SK-N-SH (cell line): ENCODE data around the gene NAA40. TPM values are rescaled to one million over a fixed set of nuclear protein-coding genes. Genes with fewer than 3 reads are reported as not detected.

ENCODE experiments used
- CTCF ChIA-PET: fragments of 300-600, 350-600 bp; formaldehyde crosslinking; extraction: SDS; loops from one replicate; lab custom pipeline; 2021; lab: Yijun Ruan, JAX
- POLR2A ChIA-PET: fragments of 350-600 bp; sonication (Branson Sonifier 250); formaldehyde crosslinking; extraction: SDS; loops from one replicate; lab custom pipeline; 2020; ENCODE audit warnings: antibody characterized with exemption, inconsistent platforms; lab: Yijun Ruan, JAX
- DNase-seq: peaks from one replicate; pipeline ENCODE4 v3.0.0; 2012
- H2AFZ ChIP-seq: fragments of 200-600 bp; sonication (generic); 2 replicates; pipeline ENCODE4 v1.8.1; 2016; ENCODE audit warnings: antibody characterized with exemption, mild to moderate bottlenecking, low read depth
- H3F3A ChIP-seq: fragments of 200-600 bp; sonication (generic); replicated peaks from 2 replicates; pipeline ENCODE3; 2016; ENCODE audit warnings: antibody characterized with exemption, mild to moderate bottlenecking; ENCODE audit not compliant: insufficient read depth
- H3K27ac ChIP-seq, 2 experiments: fragments of 200-500 bp in 1 of 2; fragments of 200-600 bp in 1 of 2; sonication (Bioruptor generic) in 1 of 2; sonication (generic), shearing (Covaris generic) in 1 of 2; 2 replicates each; pipeline versions ENCODE4 v1.5.1 to v1.6.1; 2014 to 2016; ENCODE audit warnings: low read depth in 2 of 2, inconsistent platforms in 1 of 2, low read length in 1 of 2, mild to moderate bottlenecking in 1 of 2, mixed read lengths in 1 of 2
- H3K27me3 ChIP-seq: fragments of 200-600 bp; sonication (generic), shearing (Covaris generic); 2 replicates; pipeline ENCODE4 v1.6.1; 2016; ENCODE audit warnings: mixed run types; ENCODE audit not compliant: insufficient read depth
- H3K36me3 ChIP-seq, 2 experiments: fragments of 200-500 bp in 1 of 2; fragments of 200-600 bp in 1 of 2; sonication (Bioruptor generic) in 1 of 2; sonication (generic) in 1 of 2; replicated peaks in 1 of 2; 2 replicates each; pipeline versions ENCODE3 to v1.5.1; 2014 to 2016; ENCODE audit warnings: low read length in 1 of 2, mild to moderate bottlenecking in 1 of 2; ENCODE audit not compliant: insufficient read depth in 2 of 2, control insufficient read depth in 1 of 2
- H3K4me1 ChIP-seq, 2 experiments: fragments of 200-500 bp in 1 of 2; fragments of 200-600 bp in 1 of 2; sonication (Bioruptor generic) in 1 of 2; sonication (generic), shearing (Covaris generic) in 1 of 2; 2 replicates each; pipeline versions ENCODE4 v1.5.1 to v1.6.1; 2014 to 2016; ENCODE audit warnings: low read depth in 1 of 2, low read length in 1 of 2, mixed run types in 1 of 2; ENCODE audit not compliant: insufficient read depth in 2 of 2, control insufficient read depth in 1 of 2
- H3K4me2 ChIP-seq: fragments of 200-600 bp; sonication (generic), shearing (Covaris generic); 2 replicates; pipeline ENCODE4 v1.6.1; 2017; ENCODE audit warnings: mixed run types
- H3K4me3 ChIP-seq, 2 experiments: fragments of 200-500 bp in 1 of 2; fragments of 200-600 bp in 1 of 2; sonication (Bioruptor generic) in 1 of 2; sonication (generic), shearing (Covaris generic) in 1 of 2; 2 replicates each; pipeline versions ENCODE4 v1.5.1 to v1.8.1; 2014 to 2016; ENCODE audit warnings: low read depth in 2 of 2, inconsistent platforms in 1 of 2, low read length in 1 of 2, mild to moderate bottlenecking in 1 of 2, mixed read lengths in 1 of 2, moderate library complexity in 1 of 2
- H3K79me2 ChIP-seq: fragments of 200-600 bp; sonication (generic); 2 replicates; pipeline ENCODE4 v1.8.1; 2017; ENCODE audit warnings: mild to moderate bottlenecking; ENCODE audit not compliant: insufficient read depth
- H3K9ac ChIP-seq: fragments of 200-600 bp; sonication (generic); 2 replicates; pipeline ENCODE4 v1.6.1; 2017; ENCODE audit warnings: mixed run types
- H3K9me2 ChIP-seq: fragments of 200-600 bp; sonication (generic); 2 replicates; pipeline ENCODE4 v1.6.1; 2017; ENCODE audit warnings: mixed run types
- H3K9me3 ChIP-seq: fragments of 200-600 bp; sonication (generic); 2 replicates; pipeline ENCODE4 v1.6.1; 2017; ENCODE audit warnings: mixed run types, mild to moderate bottlenecking, moderate library complexity
- H4K20me1 ChIP-seq: fragments of 200-600 bp; sonication (generic); 2 replicates; pipeline ENCODE4 v1.6.1; 2017; ENCODE audit warnings: mild to moderate bottlenecking, mixed run types; ENCODE audit not compliant: insufficient read depth
- ELF1 ChIP-seq: IDR thresholded peaks from 2 replicates; pipeline ENCODE4 v1.4.0; 2012
- FOSL2 ChIP-seq: IDR thresholded peaks from 2 replicates; pipeline ENCODE4 v1.4.0; 2012; ENCODE audit warnings: low read depth, mild to moderate bottlenecking, moderate library complexity, borderline replicate concordance
- FOXJ3 ChIP-seq: sonication (generic); formaldehyde crosslinking; IDR thresholded peaks from 2 replicates; pipeline ENCODE4 v1.5.1; 2020; ENCODE audit warnings: mild to moderate bottlenecking, missing genetic modification reagents
- FOXM1 ChIP-seq: IDR thresholded peaks from 2 replicates; pipeline ENCODE4 v1.4.0; 2012; ENCODE audit warnings: low read depth, mild to moderate bottlenecking
- RCOR1 ChIP-seq: fragments of 150-350 bp; IDR thresholded peaks from 2 replicates; pipeline ENCODE4 v1.6.1; 2017; ENCODE audit warnings: antibody characterized with exemption, low read length
- SIN3A ChIP-seq: IDR thresholded peaks from 2 replicates; pipeline ENCODE4 v1.6.1; 2012; ENCODE audit warnings: low read depth, mild to moderate bottlenecking, low read length, moderate library complexity, borderline replicate concordance
- SMC3 ChIP-seq: IDR thresholded peaks from 2 replicates; pipeline ENCODE4 v1.6.1; 2012; ENCODE audit warnings: low read depth, low read length, improper control_type of control experiment
- WGBS: methylation state at CpG from one replicate; pipeline ENCODE4 v1.1.6; 2017; ENCODE audit warnings: low lambda C conversion rate; 5-methylcytosine and 5-hydroxymethylcytosine counted together
- polyA plus RNA-seq, 3 experiments: library from polyadenylated mRNA; depleted of rRNA; stranded (reverse); fragments of >200 nt; gene quantifications; 2 replicates each; pipeline ENCODE4 v1.2.3, GENCODE V29; 2012
- TF ChIP-seq, protein P1 (sequence below): fragments of 150-350 bp; IDR thresholded peaks from 2 replicates; pipeline ENCODE4 v1.6.1; 2016; ENCODE audit warnings: mild to moderate bottlenecking, low read depth, low read length
- TF ChIP-seq, protein P2 (sequence below): IDR thresholded peaks from 2 replicates; pipeline ENCODE4 v1.6.1; 2012; ENCODE audit warnings: mild to moderate bottlenecking, low read depth, low read length, moderate library complexity
- TF ChIP-seq, protein P3 (sequence below): fragments of 150-350 bp; IDR thresholded peaks from 2 replicates; pipeline ENCODE4 v1.6.1; 2017; ENCODE audit warnings: antibody characterized with exemption, low read length, low read depth, borderline replicate concordance

NAA40 gene
- polyA plus RNA-seq, 1 of the 3 experiments (the other 2 are of a cell fraction) = 33.0 TPM

DNA sequence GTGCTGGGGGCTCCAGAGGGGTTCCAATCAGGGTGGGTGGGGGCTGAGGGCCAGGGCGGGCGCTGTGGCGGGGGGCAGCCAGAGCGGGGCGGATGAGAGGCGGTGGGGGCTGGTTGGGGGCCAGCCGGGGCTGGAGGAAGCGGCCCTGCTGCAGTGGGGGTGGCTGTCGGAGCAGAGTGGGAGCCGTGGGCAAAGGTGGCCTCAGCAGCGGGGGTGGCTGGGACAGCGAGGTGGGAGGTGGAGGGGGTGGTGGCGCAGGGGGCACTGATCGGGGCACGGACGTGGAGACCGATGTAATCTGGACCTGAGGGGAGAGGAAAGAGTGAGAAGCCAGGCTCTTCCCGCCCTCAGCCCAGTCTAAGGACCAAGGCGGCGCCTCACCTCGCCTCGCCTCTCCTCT is 26.9 kb upstream of the NAA40 start:
- H4K20me1 ChIP-seq = no peaks in the 10 kb centered on the region
- no peak overlapping the region for H3K27ac ChIP-seq
- WGBS = 97% methylated on average over 20 of the region's 22 CpGs
- CTCF ChIA-PET = interaction anchor here (0.8 to 6.7 kb wide), 2 partner anchors 23 to 35 kb away, joined by 3 to 113 read pairs; no protein-coding TSS in a partner anchor
- H2AFZ ChIP-seq = no peak overlapping the region
- H3K36me3 ChIP-seq = peaks cover 0 to 26% of the 10 kb centered on the region in 2 experiments
- no peak overlapping the region for H3K9ac ChIP-seq
- H3K9me3 ChIP-seq = no peaks in the 10 kb centered on the region
- TF ChIP-seq, protein P1, sequence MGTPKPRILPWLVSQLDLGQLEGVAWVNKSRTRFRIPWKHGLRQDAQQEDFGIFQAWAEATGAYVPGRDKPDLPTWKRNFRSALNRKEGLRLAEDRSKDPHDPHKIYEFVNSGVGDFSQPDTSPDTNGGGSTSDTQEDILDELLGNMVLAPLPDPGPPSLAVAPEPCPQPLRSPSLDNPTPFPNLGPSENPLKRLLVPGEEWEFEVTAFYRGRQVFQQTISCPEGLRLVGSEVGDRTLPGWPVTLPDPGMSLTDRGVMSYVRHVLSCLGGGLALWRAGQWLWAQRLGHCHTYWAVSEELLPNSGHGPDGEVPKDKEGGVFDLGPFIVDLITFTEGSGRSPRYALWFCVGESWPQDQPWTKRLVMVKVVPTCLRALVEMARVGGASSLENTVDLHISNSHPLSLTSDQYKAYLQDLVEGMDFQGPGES = no peak
- no peak for TF ChIP-seq FOXM1
- TF ChIP-seq, all 33 proteins: peak for 0
- Histone ChIP-seq H3K9me2 (no peaks in the 10 kb centered on the region), H3F3A (no peaks in the 10 kb centered on the region), H3K4me3 (no peak overlapping the region), H3K4me1 (peaks cover 0 to 39% of the 10 kb centered on the region in 2 experiments; a peak in 1 of 4 replicates), H3K79me2 (no peaks in the 10 kb centered on the region), H3K4me2 (no peak overlapping the region), H3K27me3 (no peaks in the 10 kb centered on the region)
- POLR2A ChIA-PET = interaction anchor here (0.6 kb wide), 1 partner anchor 23 kb away, joined by 3 read pairs; no protein-coding TSS in a partner anchor
- no peak for DNase-seq

- Histone ChIP-seq H3K4me1 (peaks cover 4 to 42% of the 10 kb centered on the region in 2 experiments; a peak in 3 of 4 replicates), H3F3A (no peaks in the 10 kb centered on the region), H3K4me2 (no peak overlapping the region), H3K9ac (no peak overlapping the region), H3K79me2 (no peaks in the 10 kb centered on the region), H4K20me1 (no peaks in the 10 kb centered on the region), H3K27me3 (no peaks in the 10 kb centered on the region), H3K9me2 (no peaks in the 10 kb centered on the region), H3K27ac (no peak overlapping the region), H2AFZ (no peak overlapping the region), H3K36me3 (peaks cover 0 to 25% of the 10 kb centered on the region in 2 experiments), H3K4me3 (no peak overlapping the region), H3K9me3 (no peaks in the 10 kb centered on the region)
- WGBS = 93% methylated on average over 7 of the region's 7 CpGs
- no peak for DNase-seq
- ChIA-PET CTCF (interaction anchor here (0.6 to 6.7 kb wide), 7 partner anchors 13 to 145 kb away, joined by 3 to 113 read pairs (median 4); partner anchors contain the start of genes MARK2 and NAA40), POLR2A (no interaction called here)
- no peak for TF ChIP-seq RCOR1
- TF ChIP-seq SIN3A = no peak
- TF ChIP-seq, protein P2, sequence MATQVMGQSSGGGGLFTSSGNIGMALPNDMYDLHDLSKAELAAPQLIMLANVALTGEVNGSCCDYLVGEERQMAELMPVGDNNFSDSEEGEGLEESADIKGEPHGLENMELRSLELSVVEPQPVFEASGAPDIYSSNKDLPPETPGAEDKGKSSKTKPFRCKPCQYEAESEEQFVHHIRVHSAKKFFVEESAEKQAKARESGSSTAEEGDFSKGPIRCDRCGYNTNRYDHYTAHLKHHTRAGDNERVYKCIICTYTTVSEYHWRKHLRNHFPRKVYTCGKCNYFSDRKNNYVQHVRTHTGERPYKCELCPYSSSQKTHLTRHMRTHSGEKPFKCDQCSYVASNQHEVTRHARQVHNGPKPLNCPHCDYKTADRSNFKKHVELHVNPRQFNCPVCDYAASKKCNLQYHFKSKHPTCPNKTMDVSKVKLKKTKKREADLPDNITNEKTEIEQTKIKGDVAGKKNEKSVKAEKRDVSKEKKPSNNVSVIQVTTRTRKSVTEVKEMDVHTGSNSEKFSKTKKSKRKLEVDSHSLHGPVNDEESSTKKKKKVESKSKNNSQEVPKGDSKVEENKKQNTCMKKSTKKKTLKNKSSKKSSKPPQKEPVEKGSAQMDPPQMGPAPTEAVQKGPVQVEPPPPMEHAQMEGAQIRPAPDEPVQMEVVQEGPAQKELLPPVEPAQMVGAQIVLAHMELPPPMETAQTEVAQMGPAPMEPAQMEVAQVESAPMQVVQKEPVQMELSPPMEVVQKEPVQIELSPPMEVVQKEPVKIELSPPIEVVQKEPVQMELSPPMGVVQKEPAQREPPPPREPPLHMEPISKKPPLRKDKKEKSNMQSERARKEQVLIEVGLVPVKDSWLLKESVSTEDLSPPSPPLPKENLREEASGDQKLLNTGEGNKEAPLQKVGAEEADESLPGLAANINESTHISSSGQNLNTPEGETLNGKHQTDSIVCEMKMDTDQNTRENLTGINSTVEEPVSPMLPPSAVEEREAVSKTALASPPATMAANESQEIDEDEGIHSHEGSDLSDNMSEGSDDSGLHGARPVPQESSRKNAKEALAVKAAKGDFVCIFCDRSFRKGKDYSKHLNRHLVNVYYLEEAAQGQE = no peak
- TF ChIP-seq SMC3 = no peak
- no peak for TF ChIP-seq FOSL2
- TF ChIP-seq, protein P3, sequence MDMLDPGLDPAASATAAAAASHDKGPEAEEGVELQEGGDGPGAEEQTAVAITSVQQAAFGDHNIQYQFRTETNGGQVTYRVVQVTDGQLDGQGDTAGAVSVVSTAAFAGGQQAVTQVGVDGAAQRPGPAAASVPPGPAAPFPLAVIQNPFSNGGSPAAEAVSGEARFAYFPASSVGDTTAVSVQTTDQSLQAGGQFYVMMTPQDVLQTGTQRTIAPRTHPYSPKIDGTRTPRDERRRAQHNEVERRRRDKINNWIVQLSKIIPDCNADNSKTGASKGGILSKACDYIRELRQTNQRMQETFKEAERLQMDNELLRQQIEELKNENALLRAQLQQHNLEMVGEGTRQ = no peak
- no peak for TF ChIP-seq ELF1
- no peak for TF ChIP-seq FOXJ3 (CRISPR knock-in tag)
Measured at GRCh38 chr11:63912678-63913077, 26.1 kb upstream of the NAA40 start.
